Loucy (cell line): ENCODE measurements around the gene CTXN3.

ENCODE experiments used
- H2AFZ ChIP-seq: fragments of 200-600 bp; sonication (generic); 2 replicates; pipeline ENCODE4 v1.6.0; 2016; ENCODE audit warnings: antibody characterized with exemption, mild to moderate bottlenecking, low read length, moderate library complexity
- H3F3A ChIP-seq: fragments of 200-600 bp; 2 replicates; pipeline ENCODE4 v1.6.0; 2016; ENCODE audit warnings: antibody characterized with exemption, low read depth, mild to moderate bottlenecking
- H3K27me3 ChIP-seq: fragments of 200-600 bp; sonication (generic); 2 replicates; pipeline ENCODE4 v1.6.1; 2014; ENCODE audit warnings: low read length, mild to moderate bottlenecking; ENCODE audit not compliant: insufficient read depth, poor library complexity, severe bottlenecking
- H3K36me3 ChIP-seq: fragments of 200-600 bp; sonication (generic); 2 replicates; pipeline ENCODE4 v1.6.1; 2016; ENCODE audit warnings: low read length; ENCODE audit not compliant: insufficient read depth
- H3K4me1 ChIP-seq: fragments of 200-600 bp; sonication (generic); 2 replicates; pipeline ENCODE4 v1.5.1; 2014; ENCODE audit warnings: low read length, mild to moderate bottlenecking; ENCODE audit not compliant: insufficient read depth, poor library complexity, severe bottlenecking
- H3K4me2 ChIP-seq: fragments of 200-600 bp; sonication (generic); 2 replicates; pipeline ENCODE4 v1.6.0; 2014; ENCODE audit warnings: antibody characterized with exemption, low read length, low read depth, mild to moderate bottlenecking; ENCODE audit not compliant: poor library complexity, severe bottlenecking
- H3K4me3 ChIP-seq: fragments of 200-600 bp; sonication (generic); 2 replicates; pipeline ENCODE4 v1.5.1; 2014; ENCODE audit warnings: low read length, mild to moderate bottlenecking, mixed read lengths; ENCODE audit not compliant: poor library complexity, severe bottlenecking
- H3K79me2 ChIP-seq: fragments of 200-600 bp; sonication (generic); 2 replicates; pipeline ENCODE4 v1.6.1; 2014; ENCODE audit warnings: low read length; ENCODE audit not compliant: insufficient read depth
- H3K9ac ChIP-seq: fragments of 200-600 bp; sonication (generic); 2 replicates; pipeline ENCODE4 v1.6.0; 2014; ENCODE audit warnings: mild to moderate bottlenecking, low read depth, low read length, moderate library complexity; ENCODE audit not compliant: poor library complexity, severe bottlenecking
- H3K9me2 ChIP-seq: fragments of 200-600 bp; sonication (generic); replicated peaks from 2 replicates; pipeline ENCODE4 v1.6.1; 2016; ENCODE audit warnings: low read depth, low read length, mixed read lengths
- H3K9me3 ChIP-seq: fragments of 200-600 bp; sonication (generic); 2 replicates; pipeline ENCODE4 v1.6.1; 2014; ENCODE audit warnings: mild to moderate bottlenecking, antibody characterized with exemption, low read length, low read depth; ENCODE audit not compliant: insufficient read depth
- H4K20me1 ChIP-seq: fragments of 200-600 bp; sonication (generic); 2 replicates; pipeline ENCODE4 v1.6.0; 2014; ENCODE audit warnings: antibody characterized with exemption, low read length, mild to moderate bottlenecking; ENCODE audit not compliant: insufficient read depth, poor library complexity, severe bottlenecking
- EZH2phosphoT487 ChIP-seq: fragments of 200-600 bp; IDR thresholded peaks from 2 replicates; pipeline ENCODE4 v1.6.1; 2018; ENCODE audit warnings: antibody characterized with exemption, mild to moderate bottlenecking, moderate library complexity, borderline replicate concordance
- TF ChIP-seq, protein P1 (sequence below): fragments of 200-600 bp; sonication (generic); conservative IDR thresholded peaks from 2 replicates; pipeline ENCODE4 v1.5.1; 2014; ENCODE audit warnings: mild to moderate bottlenecking, antibody characterized with exemption, low read length

CTXN3 gene

DNA sequence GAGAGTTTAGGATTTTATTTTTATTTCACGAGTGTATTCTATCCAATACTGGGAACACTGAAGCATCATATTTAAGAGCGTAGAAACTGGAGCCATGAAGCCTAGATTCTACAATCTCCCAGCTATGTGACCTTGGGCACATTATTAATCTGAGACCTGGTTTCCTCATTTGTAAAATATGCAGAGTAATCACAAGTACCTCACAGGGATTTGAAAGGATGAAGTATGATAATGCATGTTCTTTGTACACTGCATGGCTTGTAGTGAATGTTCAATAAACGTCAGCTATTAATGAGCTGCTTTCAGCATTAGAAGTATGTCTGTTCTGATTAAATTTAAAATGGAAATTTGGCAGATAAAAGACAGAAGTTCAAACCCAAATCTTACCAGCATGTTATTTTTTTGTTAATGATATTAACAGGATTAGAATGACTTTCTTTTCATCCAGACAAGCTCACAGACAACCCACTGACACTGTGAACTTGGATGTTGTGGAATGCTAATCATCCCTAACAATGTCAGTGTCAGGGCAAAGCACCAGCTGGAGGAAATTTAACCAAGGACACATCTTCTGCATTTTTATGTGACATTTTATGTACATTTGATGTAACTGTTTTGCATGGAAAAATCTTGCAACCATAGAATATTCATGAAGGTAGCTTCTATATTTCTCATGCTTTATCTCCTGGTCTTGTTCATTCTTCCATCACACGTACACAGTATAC, 27.1 kb upstream of the CTXN3 start:
- TF ChIP-seq, protein P1, sequence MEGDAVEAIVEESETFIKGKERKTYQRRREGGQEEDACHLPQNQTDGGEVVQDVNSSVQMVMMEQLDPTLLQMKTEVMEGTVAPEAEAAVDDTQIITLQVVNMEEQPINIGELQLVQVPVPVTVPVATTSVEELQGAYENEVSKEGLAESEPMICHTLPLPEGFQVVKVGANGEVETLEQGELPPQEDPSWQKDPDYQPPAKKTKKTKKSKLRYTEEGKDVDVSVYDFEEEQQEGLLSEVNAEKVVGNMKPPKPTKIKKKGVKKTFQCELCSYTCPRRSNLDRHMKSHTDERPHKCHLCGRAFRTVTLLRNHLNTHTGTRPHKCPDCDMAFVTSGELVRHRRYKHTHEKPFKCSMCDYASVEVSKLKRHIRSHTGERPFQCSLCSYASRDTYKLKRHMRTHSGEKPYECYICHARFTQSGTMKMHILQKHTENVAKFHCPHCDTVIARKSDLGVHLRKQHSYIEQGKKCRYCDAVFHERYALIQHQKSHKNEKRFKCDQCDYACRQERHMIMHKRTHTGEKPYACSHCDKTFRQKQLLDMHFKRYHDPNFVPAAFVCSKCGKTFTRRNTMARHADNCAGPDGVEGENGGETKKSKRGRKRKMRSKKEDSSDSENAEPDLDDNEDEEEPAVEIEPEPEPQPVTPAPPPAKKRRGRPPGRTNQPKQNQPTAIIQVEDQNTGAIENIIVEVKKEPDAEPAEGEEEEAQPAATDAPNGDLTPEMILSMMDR: no peak
- TF ChIP-seq EZH2phosphoT487: no peak
- Histone ChIP-seq H3K4me1 (no peaks in the 10 kb centered on the region), H3K4me2 (no peak overlapping the region), H3K9me2 (no peaks in the 10 kb centered on the region), H3K79me2 (no peaks in the 10 kb centered on the region), H3K36me3 (no peaks in the 10 kb centered on the region), H3K9me3 (no peaks in the 10 kb centered on the region), H3K4me3 (no peak overlapping the region), H3K27me3 (no peaks in the 10 kb centered on the region), H3K9ac (no peak overlapping the region), H3F3A (no peaks in the 10 kb centered on the region), H2AFZ (no peak overlapping the region), H4K20me1 (no peaks in the 10 kb centered on the region)

DNA sequence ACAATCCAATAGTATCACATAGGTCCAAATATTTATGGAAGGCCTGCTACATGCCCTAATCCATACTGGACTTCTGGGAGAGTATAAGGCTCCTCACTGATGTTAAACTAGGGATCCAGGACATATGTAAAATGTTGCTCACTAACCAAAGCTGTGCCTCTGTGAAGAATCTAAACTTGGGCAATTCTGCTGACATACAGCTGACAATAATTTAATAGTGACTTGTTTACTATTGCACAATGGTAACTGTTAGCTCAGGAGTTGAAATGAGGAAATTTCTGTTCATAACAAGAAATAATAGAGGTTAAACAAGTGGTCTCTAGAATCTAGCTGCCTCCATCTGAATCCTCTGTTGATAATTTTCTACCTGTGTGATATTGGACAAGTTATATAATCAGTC, 14.9 kb upstream of the CTXN3 start:
- H3K4me1 ChIP-seq: no peaks in the 10 kb centered on the region
- H4K20me1 ChIP-seq: no peaks in the 10 kb centered on the region
- H3K4me3 ChIP-seq: no peak overlapping the region
- no peak overlapping the region for H3K9ac ChIP-seq
- H3K36me3 ChIP-seq: no peaks in the 10 kb centered on the region
- H2AFZ ChIP-seq: no peak overlapping the region
- H3K79me2 ChIP-seq: no peaks in the 10 kb centered on the region
- H3K9me3 ChIP-seq: no peaks in the 10 kb centered on the region
- TF ChIP-seq, protein P1: no peak
- TF ChIP-seq EZH2phosphoT487: no peak
- no peaks in the 10 kb centered on the region for H3K27me3 ChIP-seq
- H3K4me2 ChIP-seq: no peak overlapping the region
- H3K9me2 ChIP-seq: no peaks in the 10 kb centered on the region
- H3F3A ChIP-seq: no peaks in the 10 kb centered on the region

DNA sequence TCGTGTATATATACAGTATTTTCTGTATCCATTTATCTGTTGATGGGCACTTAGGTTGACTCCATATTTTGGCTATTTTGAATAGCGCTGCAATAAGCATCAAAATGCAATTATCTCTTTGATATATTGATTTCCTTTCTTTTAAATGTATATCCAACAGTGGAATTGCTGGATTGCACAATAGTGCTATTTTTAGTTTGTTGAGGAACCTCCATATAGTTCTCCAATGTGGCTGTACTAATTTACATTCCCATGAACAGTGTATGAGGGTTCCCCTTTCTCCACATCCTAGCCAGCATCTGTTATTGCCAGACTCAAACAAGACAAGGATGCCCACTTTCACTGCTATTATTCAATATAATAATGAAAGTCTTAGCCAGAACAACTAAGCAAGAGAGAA, 9.1 kb upstream of the CTXN3 start:
- H2AFZ ChIP-seq: no peak overlapping the region
- no peak overlapping the region for H3K4me2 ChIP-seq
- H3K4me3 ChIP-seq: no peak overlapping the region
- TF ChIP-seq, protein P1: no peak
- no peak for TF ChIP-seq EZH2phosphoT487
- no peaks in the 10 kb centered on the region for H3K4me1 ChIP-seq
- no peaks in the 10 kb centered on the region for H3K27me3 ChIP-seq
- no peaks in the 10 kb centered on the region for H3K79me2 ChIP-seq
- no peak overlapping the region for H3K9ac ChIP-seq
- no peaks in the 10 kb centered on the region for H3F3A ChIP-seq
- H3K9me2 ChIP-seq: no peaks in the 10 kb centered on the region
- no peaks in the 10 kb centered on the region for H4K20me1 ChIP-seq
- H3K9me3 ChIP-seq: no peaks in the 10 kb centered on the region
- H3K36me3 ChIP-seq: no peaks in the 10 kb centered on the region
